HepG2 (cell line): ENCODE data around the gene R3HDM1. TPM values are rescaled to one million over a fixed set of nuclear protein-coding genes. Genes with fewer than 3 reads are reported as not detected.

ENCODE experiments used
- ATAC-seq: fragments of 200-7000 bp; cut with Tn5 transposase; 3 replicates; pipeline ENCODE4 v1.9.1; 2020; ENCODE audit warnings: mild to moderate bottlenecking, moderate library complexity
- BruUV-seq: library from RNA; stranded (reverse); fragments of 400-500 nt; replicated peaks from 2 replicates; lab custom pipeline; 2021; lab: Mats Ljungman, UMichigan
- CTCF ChIA-PET: fragments of 300-600 bp; formaldehyde crosslinking; extraction: SDS; loops from one replicate; lab custom pipeline; 2021; ENCODE audit warnings: low total read pairs, inconsistent platforms, low intra/inter-chr PET ratio; lab: Yijun Ruan, JAX
- POLR2A ChIA-PET: fragments of 350-600 bp; sonication (Branson Sonifier 250); formaldehyde crosslinking; loops from one replicate; lab custom pipeline; 2020; ENCODE audit warnings: antibody characterized with exemption, inconsistent platforms; lab: Yijun Ruan, JAX
- DNase-seq: peaks from one replicate; pipeline ENCODE4 v3.0.0-alpha.2; 2015; ENCODE audit warnings: low spot score
- FAIRE-seq: peaks from 3 replicates; lab custom pipeline; 2011; peaks lifted over from hg19 to GRCh38; lab: Jason Lieb, UNC
- H2AFZ ChIP-seq: one replicate; pipeline ENCODE4 v1.6.1; 2011; ENCODE audit warnings: low read length, inconsistent platforms
- H3K27ac ChIP-seq: fragments of 300-600 bp; 3 replicates; pipeline ENCODE4 v1.8.0; 2011; ENCODE audit warnings: mixed run types, mild to moderate bottlenecking, mixed read lengths, low read length, inconsistent platforms; ENCODE audit not compliant: insufficient read depth; ENCODE audit errors: extremely low read length
- H3K27me3 ChIP-seq, 2 experiments: fragments of 200-600 bp in 1 of 2; 2 replicates in 1 of 2; 3 replicates in 1 of 2; pipeline versions ENCODE4 v1.6.0 to v1.8.0; 2011; ENCODE audit warnings: low read length in 2 of 2, mild to moderate bottlenecking in 2 of 2, moderate library complexity in 2 of 2, inconsistent platforms in 1 of 2; ENCODE audit not compliant: insufficient read depth in 2 of 2, control insufficient read depth in 1 of 2
- H3K36me3 ChIP-seq, 2 experiments: fragments of 200-600 bp in 1 of 2; replicated peaks in 1 of 2; 2 replicates in 1 of 2; 3 replicates in 1 of 2; pipeline versions ENCODE4 v1.5.1 to v1.8.0; 2011; ENCODE audit warnings: low read length in 2 of 2, inconsistent platforms in 1 of 2; ENCODE audit not compliant: insufficient read depth in 2 of 2, control insufficient read depth in 1 of 2
- H3K4me1 ChIP-seq: 2 replicates; pipeline ENCODE4 v1.5.1; 2012; ENCODE audit warnings: low read length, inconsistent platforms; ENCODE audit not compliant: insufficient read depth
- H3K4me2 ChIP-seq: 2 replicates; pipeline ENCODE4 v1.6.0; 2011; ENCODE audit warnings: low read depth, low read length, inconsistent platforms
- H3K4me3 ChIP-seq, 3 experiments: fragments of 200-600 bp in 1 of 3; sonication (generic), shearing (Covaris generic) in 1 of 3; replicated peaks in 1 of 3; 2 replicates each; pipeline ENCODE4 v1.5.1; 2011 to 2016; ENCODE audit warnings: low read length in 3 of 3, inconsistent platforms in 2 of 3, low read depth in 2 of 3, mild to moderate bottlenecking in 2 of 3, control low read depth in 1 of 3, mixed read lengths in 1 of 3; ENCODE audit not compliant: insufficient read depth in 1 of 3
- H3K79me2 ChIP-seq: one replicate; pipeline ENCODE4 v1.6.1; 2011; ENCODE audit warnings: low read length, inconsistent platforms; ENCODE audit not compliant: insufficient read depth
- H3K9ac ChIP-seq: 2 replicates; pipeline ENCODE4 v1.6.0; 2011; ENCODE audit warnings: mild to moderate bottlenecking, low read depth, low read length, inconsistent platforms; ENCODE audit not compliant: insufficient read depth
- H3K9me3 ChIP-seq: 2 replicates; pipeline ENCODE4 v1.5.1; 2012; ENCODE audit warnings: mild to moderate bottlenecking, low read length
- H4K20me1 ChIP-seq: 2 replicates; pipeline ENCODE4 v1.6.0; 2011; ENCODE audit warnings: inconsistent platforms, mild to moderate bottlenecking, low read length, moderate library complexity; ENCODE audit not compliant: insufficient read depth
- ASH2L ChIP-seq: fragments of 300-600, 200-600 bp; sonication (generic); IDR thresholded peaks from 2 replicates; pipeline ENCODE4 v1.7.0; 2017; ENCODE audit warnings: low read depth, mild to moderate bottlenecking, moderate library complexity, mixed read lengths, low read length; ENCODE audit not compliant: insufficient read length
- BRCA1 ChIP-seq: sonication (generic); formaldehyde crosslinking; IDR thresholded peaks from 2 replicates; pipeline ENCODE4 v1.4.0; 2020; ENCODE audit warnings: missing genetic modification reagents
- CREM ChIP-seq, 2 experiments: sonication (generic) in 1 of 2; formaldehyde crosslinking in 1 of 2; IDR thresholded peaks; 2 replicates each; pipeline versions ENCODE4 v1.4.0 to v1.6.1; 2016 to 2020; ENCODE audit warnings: antibody characterized with exemption in 1 of 2, mild to moderate bottlenecking in 1 of 2, missing genetic modification reagents in 1 of 2
- DMAP1 ChIP-seq: IDR thresholded peaks from 2 replicates; pipeline ENCODE4 v1.6.1; 2016
- MLLT10 ChIP-seq: sonication (generic); formaldehyde crosslinking; IDR thresholded peaks from 2 replicates; pipeline ENCODE4 v1.4.0; 2020; ENCODE audit warnings: missing genetic modification reagents
- PCBP1 ChIP-seq: fragments of 200-400 bp; formaldehyde crosslinking; IDR thresholded peaks from 2 replicates; pipeline ENCODE4 v1.6.1; 2017; ENCODE audit warnings: mild to moderate bottlenecking, low read depth, low read length, borderline replicate concordance
- TAF1 ChIP-seq: sonication (generic); formaldehyde crosslinking; IDR thresholded peaks from 2 replicates; pipeline ENCODE4 v1.4.0; 2020; ENCODE audit warnings: missing genetic modification reagents
- TFE3 ChIP-seq: IDR thresholded peaks from 2 replicates; pipeline ENCODE4 v1.6.1; 2016
- ZBTB20 ChIP-seq: sonication (generic); formaldehyde crosslinking; IDR thresholded peaks from 2 replicates; pipeline ENCODE4 v1.8.1; 2023; ENCODE audit warnings: missing genetic modification reagents, low read depth, mild to moderate bottlenecking, borderline replicate concordance
- ZNF280B ChIP-seq: sonication (generic); formaldehyde crosslinking; IDR thresholded peaks from 2 replicates; pipeline ENCODE4 v1.5.0; 2020; ENCODE audit warnings: missing genetic modification reagents, mild to moderate bottlenecking, borderline replicate concordance
- ZNF451 ChIP-seq: sonication (generic); formaldehyde crosslinking; IDR thresholded peaks from 2 replicates; pipeline ENCODE4 v1.5.0; 2020; ENCODE audit warnings: mild to moderate bottlenecking, missing genetic modification reagents
- ZNF552 ChIP-seq: sonication (generic); formaldehyde crosslinking; IDR thresholded peaks from 2 replicates; pipeline ENCODE4 v1.9.0; 2022; ENCODE audit warnings: missing genetic modification reagents, mild to moderate bottlenecking, borderline replicate concordance
- ZNF770 ChIP-seq: sonication (generic); formaldehyde crosslinking; IDR thresholded peaks from 2 replicates; pipeline ENCODE4 v1.5.0; 2020; ENCODE audit warnings: mild to moderate bottlenecking, missing genetic modification reagents
- ZNF784 ChIP-seq: sonication (generic); formaldehyde crosslinking; IDR thresholded peaks from 2 replicates; pipeline ENCODE4 v1.5.1; 2020; ENCODE audit warnings: missing genetic modification reagents, mild to moderate bottlenecking, borderline replicate concordance
- ZNF800 ChIP-seq: sonication (generic); formaldehyde crosslinking; IDR thresholded peaks from 2 replicates; pipeline ENCODE4 v1.4.0; 2020; ENCODE audit warnings: missing genetic modification reagents
- ZSCAN22 ChIP-seq: sonication (generic); formaldehyde crosslinking; IDR thresholded peaks from 2 replicates; pipeline ENCODE4 v1.4.0; 2020; ENCODE audit warnings: mild to moderate bottlenecking, missing genetic modification reagents
- WGBS: methylation state at CpG from one replicate; pipeline ENCODE4 v1.1.6; 2017; ENCODE audit warnings: low lambda C conversion rate; 5-methylcytosine and 5-hydroxymethylcytosine counted together
- in situ Hi-C: cut with HindIII; loops from 2 replicates; pipeline ENCODE4 v1.10.0; 2017; ENCODE audit warnings: low pct_unique_long_range_greater_than_20kb; ENCODE audit not compliant: extremely low pct_ligation_motif_present
- intact Hi-C: fragments of 100-400 bp; cut with micrococcal nuclease; formaldehyde crosslinking; loops from one replicate; pipeline ENCODE4 v1.10.0; 2022; ENCODE audit not compliant: unreplicated experiment
- polyA plus RNA-seq, 8 experiments: library from polyadenylated mRNA; depleted of rRNA in 3 of 8; stranded (reverse) in 7 of 8; unstranded in 1 of 8; fragments of >200 nt; fragmentation: Illumina TruSeq in 4 of 8; extraction: Trizol in 4 of 8; gene quantifications; 2 replicates each; pipeline versions ENCODE4 v1.2.1 to v1.2.3, GENCODE V29; 2011 to 2016; ENCODE audit warnings: low read depth in 4 of 8, missing spikeins in 1 of 8, mixed read lengths in 1 of 8; ENCODE audit not compliant: insufficient read depth in 1 of 8
- total RNA-seq, 5 experiments: library from RNA; depleted of rRNA; stranded (reverse); fragments of >200 nt; fragmentation: Illumina TruSeq; extraction: Trizol; gene quantifications; 2 replicates each; pipeline ENCODE4 v1.2.3, GENCODE V29; 2016; ENCODE audit warnings: low read depth in 1 of 5

The R3HDM1 gene
- total and polyA plus RNA-seq, 2 of the 13 experiments (the other 11 are each of a cell fraction or from before 2014, with no cell fraction given): 15.7 to 54.3 TPM

- TF ChIP-seq ZBTB20 (CRISPR knock-in tag): no peak
- TF ChIP-seq DMAP1: no peak
- no peak for TF ChIP-seq MLLT10 (CRISPR knock-in tag)
- TF ChIP-seq ZNF280B: no peak
These were observed 50.0 kb downstream of the R3HDM1 start (continued) for GRCh38 chr2:135581282-135581681.

GRCh38 chr2:135582383-135582782 lies 51.1 kb downstream of the R3HDM1 start:
- Histone ChIP-seq H3K9ac (no peak overlapping the region), H3K9me3 (no peaks in the 10 kb centered on the region), H3K79me2 (no peaks in the 10 kb centered on the region), H4K20me1 (no peaks in the 10 kb centered on the region), H3K27me3 (no peaks in the 10 kb centered on the region), H2AFZ (no peak overlapping the region), H3K4me2 (no peak overlapping the region), H3K4me1 (no peaks in the 10 kb centered on the region), H3K27ac (no peak overlapping the region), H3K4me3 (no peak overlapping the region), H3K36me3 (no peaks in the 10 kb centered on the region; a peak in 1 of 5 replicates)
- FAIRE-seq (no peak), ATAC-seq (no peak), DNase-seq (no peak)
- BruUV-seq: no TSS peak
- POLR2A ChIA-PET: no interaction called here
- CTCF ChIA-PET: no interaction called here
- in situ Hi-C loops (no loop called here), intact Hi-C loops (no loop called here)
- WGBS: 93% methylated on average over 2 of the region's 2 CpGs
- TF ChIP-seq ZNF800 (CRISPR knock-in tag): no peak
- no peak for TF ChIP-seq TFE3 (CRISPR knock-in tag)
- no peak for TF ChIP-seq ZNF552
- TF ChIP-seq ASH2L: no peak
- TF ChIP-seq ZNF770: no peak
- TF ChIP-seq ZNF784 (CRISPR knock-in tag): no peak
- TF ChIP-seq ZNF451: no peak
- TF ChIP-seq TAF1: no peak
- no peak for TF ChIP-seq BRCA1 (CRISPR knock-in tag)
- TF ChIP-seq CREM (IDR thresholded peaks at IDR 0.05): no peak
- TF ChIP-seq CREM (CRISPR knock-in tag; IDR thresholded peaks at IDR 0.05): no peak
- no peak for TF ChIP-seq ZSCAN22 (CRISPR knock-in tag)
- no peak for TF ChIP-seq PCBP1
